ENCODE data around the gene MINDY4B. TPM values are rescaled to one million over a fixed set of nuclear protein-coding genes. Genes with fewer than 3 reads are reported as not detected.

The MINDY4B gene
- not detected in 2 replicates for total RNA-seq

GRCh38 chr3:150905339-150905738 is at the start of gene MINDY4B:
Gene MINDY4B, minus strand, starts transcription at chr3:150905439. Its CDS starts 0 bp downstream, at chr3:150905439.

Other genes with a start within 250 kb of the MINDY4B start
- 0.48 TPM in 1 of 2 replicates, not detected in the other for gene ERICH6, start 201.5 kb downstream of the MINDY4B start, total RNA-seq
- gene SIAH2, start 142.3 kb downstream of the MINDY4B start, total RNA-seq = 15.5 and 19.9 TPM in 2 replicates
- gene CLRN1, start 67.3 kb upstream of the MINDY4B start, total RNA-seq = not detected in 2 replicates
- gene MED12L, start 180.2 kb upstream of the MINDY4B start, total RNA-seq = 0.80 and 3.2 TPM in 2 replicates